K562 (cell line): ENCODE measurements around the gene GADD45B. TPM values are rescaled to one million over a fixed set of nuclear protein-coding genes. Genes with fewer than 3 reads are reported as not detected.

Experiments
- HDAC1 ChIP-seq, 2 experiments: fragments of 450-650 bp; IDR thresholded peaks; 2 replicates each; pipeline ENCODE4 v1.6.1; 2016 to 2017; ENCODE audit warnings: inconsistent platforms in 1 of 2, mild to moderate bottlenecking in 1 of 2, moderate library complexity in 1 of 2
- HMG20B ChIP-seq: fragments of 250-450 bp; sonication (Bioruptor Pico); IDR thresholded peaks from 2 replicates; pipeline ENCODE4 v1.5.0; 2021; ENCODE audit warnings: mild to moderate bottlenecking
- MNT ChIP-seq, 2 experiments: fragments of 450-650 bp; conservative IDR thresholded peaks; 2 replicates each; pipeline ENCODE4 v1.6.1; 2017; ENCODE audit warnings: mild to moderate bottlenecking in 2 of 2, moderate library complexity in 2 of 2
- PTBP1 ChIP-seq: fragments of 200-400 bp; formaldehyde crosslinking; IDR thresholded peaks from 2 replicates; pipeline ENCODE4 v1.6.1; 2017; ENCODE audit warnings: low read depth, low read length
- RFX7 ChIP-seq: fragments of 250-450 bp; sonication (Bioruptor Pico); IDR thresholded peaks from 2 replicates; pipeline ENCODE4 v1.5.1; 2021; ENCODE audit warnings: mild to moderate bottlenecking
- TEAD4 ChIP-seq, 2 experiments: sonication (generic) in 1 of 2; formaldehyde crosslinking in 1 of 2; IDR thresholded peaks; 2 replicates each; pipeline versions ENCODE4 v1.6.1 to v1.8.0; 2012 to 2022; ENCODE audit warnings: borderline replicate concordance in 1 of 2, inconsistent platforms in 1 of 2, low read length in 1 of 2, mild to moderate bottlenecking in 1 of 2, missing genetic modification reagents in 1 of 2
- TSC22D4 ChIP-seq: fragments of 450-650 bp; IDR thresholded peaks from 2 replicates; pipeline ENCODE4 v1.6.1; 2016; ENCODE audit warnings: missing genetic modification characterization, missing biosample characterization, control low read depth
- YY1 ChIP-seq, 3 experiments: IDR thresholded peaks; 2 replicates each; pipeline ENCODE4 v1.6.1; 2011; ENCODE audit warnings: low read length in 2 of 3, mild to moderate bottlenecking in 2 of 3, moderate library complexity in 2 of 3, borderline replicate concordance in 1 of 3, control low read depth in 1 of 3, low read depth in 1 of 3; ENCODE audit not compliant: insufficient read depth in 3 of 3, insufficient replicate concordance in 2 of 3, control insufficient read depth in 1 of 3, insufficient read length in 1 of 3; ENCODE audit errors: extremely low read depth in 1 of 3
- ZNF717 ChIP-seq: fragments of 250-450 bp; sonication (Bioruptor Pico); IDR thresholded peaks from 2 replicates; pipeline ENCODE4 v1.5.0; 2021
- ZNF740 ChIP-seq, 3 experiments: fragments of 200-800 bp in 1 of 3; sonication (Bioruptor generic) in 1 of 3; sonication (generic) in 1 of 3; formaldehyde crosslinking in 1 of 3; IDR thresholded peaks; 2 replicates each; pipeline versions ENCODE4 v1.6.1 to v1.8.0; 2016 to 2022; ENCODE audit warnings: mild to moderate bottlenecking in 2 of 3, missing compliant biosample characterization in 2 of 3, missing genetic modification characterization in 2 of 3, missing genetic modification reagents in 1 of 3
- polyA plus RNA-seq, 8 experiments: library from polyadenylated mRNA; depleted of rRNA in 4 of 8; stranded (reverse) in 5 of 8; unstranded in 3 of 8; fragments of >200 nt; fragmentation: Nextera tagmentation in 2 of 8; fragmentation: Illumina TruSeq in 1 of 8; extraction: Ambion mirVana in 2 of 8; extraction: Trizol in 1 of 8; gene quantifications; 2 replicates each; pipeline versions ENCODE4 v1.2.1 to v1.2.3, GENCODE V29; 2011 to 2014; ENCODE audit warnings: inconsistent platforms in 1 of 8, missing spikeins in 1 of 8
- total RNA-seq, 7 experiments: library from RNA; depleted of rRNA in 6 of 7; stranded (reverse); fragments of >200 nt in 6 of 7; fragmentation: Illumina TruSeq in 2 of 7; extraction: Trizol in 2 of 7; gene quantifications; 2 replicates each; pipeline versions ENCODE4 v1.2.1 to v1.2.3, GENCODE V29; 2011 to 2021; ENCODE audit warnings: low replicate concordance in 1 of 7
- TF ChIP-seq, protein P1 (sequence below): fragments of 450-650 bp; IDR thresholded peaks from 2 replicates; pipeline ENCODE4 v1.6.1; 2016; ENCODE audit warnings: mild to moderate bottlenecking, moderate library complexity

The GADD45B gene
- total and polyA plus RNA-seq, 9 of the 15 experiments (the other 6 are each of a cell fraction or from before 2014, with no cell fraction given) = 0.06 to 4.1 (median 2.1) TPM

GRCh38 chr19:2475018-2475701 lies 767 bp upstream of the GADD45B start (continued):
- TF ChIP-seq, protein P1, sequence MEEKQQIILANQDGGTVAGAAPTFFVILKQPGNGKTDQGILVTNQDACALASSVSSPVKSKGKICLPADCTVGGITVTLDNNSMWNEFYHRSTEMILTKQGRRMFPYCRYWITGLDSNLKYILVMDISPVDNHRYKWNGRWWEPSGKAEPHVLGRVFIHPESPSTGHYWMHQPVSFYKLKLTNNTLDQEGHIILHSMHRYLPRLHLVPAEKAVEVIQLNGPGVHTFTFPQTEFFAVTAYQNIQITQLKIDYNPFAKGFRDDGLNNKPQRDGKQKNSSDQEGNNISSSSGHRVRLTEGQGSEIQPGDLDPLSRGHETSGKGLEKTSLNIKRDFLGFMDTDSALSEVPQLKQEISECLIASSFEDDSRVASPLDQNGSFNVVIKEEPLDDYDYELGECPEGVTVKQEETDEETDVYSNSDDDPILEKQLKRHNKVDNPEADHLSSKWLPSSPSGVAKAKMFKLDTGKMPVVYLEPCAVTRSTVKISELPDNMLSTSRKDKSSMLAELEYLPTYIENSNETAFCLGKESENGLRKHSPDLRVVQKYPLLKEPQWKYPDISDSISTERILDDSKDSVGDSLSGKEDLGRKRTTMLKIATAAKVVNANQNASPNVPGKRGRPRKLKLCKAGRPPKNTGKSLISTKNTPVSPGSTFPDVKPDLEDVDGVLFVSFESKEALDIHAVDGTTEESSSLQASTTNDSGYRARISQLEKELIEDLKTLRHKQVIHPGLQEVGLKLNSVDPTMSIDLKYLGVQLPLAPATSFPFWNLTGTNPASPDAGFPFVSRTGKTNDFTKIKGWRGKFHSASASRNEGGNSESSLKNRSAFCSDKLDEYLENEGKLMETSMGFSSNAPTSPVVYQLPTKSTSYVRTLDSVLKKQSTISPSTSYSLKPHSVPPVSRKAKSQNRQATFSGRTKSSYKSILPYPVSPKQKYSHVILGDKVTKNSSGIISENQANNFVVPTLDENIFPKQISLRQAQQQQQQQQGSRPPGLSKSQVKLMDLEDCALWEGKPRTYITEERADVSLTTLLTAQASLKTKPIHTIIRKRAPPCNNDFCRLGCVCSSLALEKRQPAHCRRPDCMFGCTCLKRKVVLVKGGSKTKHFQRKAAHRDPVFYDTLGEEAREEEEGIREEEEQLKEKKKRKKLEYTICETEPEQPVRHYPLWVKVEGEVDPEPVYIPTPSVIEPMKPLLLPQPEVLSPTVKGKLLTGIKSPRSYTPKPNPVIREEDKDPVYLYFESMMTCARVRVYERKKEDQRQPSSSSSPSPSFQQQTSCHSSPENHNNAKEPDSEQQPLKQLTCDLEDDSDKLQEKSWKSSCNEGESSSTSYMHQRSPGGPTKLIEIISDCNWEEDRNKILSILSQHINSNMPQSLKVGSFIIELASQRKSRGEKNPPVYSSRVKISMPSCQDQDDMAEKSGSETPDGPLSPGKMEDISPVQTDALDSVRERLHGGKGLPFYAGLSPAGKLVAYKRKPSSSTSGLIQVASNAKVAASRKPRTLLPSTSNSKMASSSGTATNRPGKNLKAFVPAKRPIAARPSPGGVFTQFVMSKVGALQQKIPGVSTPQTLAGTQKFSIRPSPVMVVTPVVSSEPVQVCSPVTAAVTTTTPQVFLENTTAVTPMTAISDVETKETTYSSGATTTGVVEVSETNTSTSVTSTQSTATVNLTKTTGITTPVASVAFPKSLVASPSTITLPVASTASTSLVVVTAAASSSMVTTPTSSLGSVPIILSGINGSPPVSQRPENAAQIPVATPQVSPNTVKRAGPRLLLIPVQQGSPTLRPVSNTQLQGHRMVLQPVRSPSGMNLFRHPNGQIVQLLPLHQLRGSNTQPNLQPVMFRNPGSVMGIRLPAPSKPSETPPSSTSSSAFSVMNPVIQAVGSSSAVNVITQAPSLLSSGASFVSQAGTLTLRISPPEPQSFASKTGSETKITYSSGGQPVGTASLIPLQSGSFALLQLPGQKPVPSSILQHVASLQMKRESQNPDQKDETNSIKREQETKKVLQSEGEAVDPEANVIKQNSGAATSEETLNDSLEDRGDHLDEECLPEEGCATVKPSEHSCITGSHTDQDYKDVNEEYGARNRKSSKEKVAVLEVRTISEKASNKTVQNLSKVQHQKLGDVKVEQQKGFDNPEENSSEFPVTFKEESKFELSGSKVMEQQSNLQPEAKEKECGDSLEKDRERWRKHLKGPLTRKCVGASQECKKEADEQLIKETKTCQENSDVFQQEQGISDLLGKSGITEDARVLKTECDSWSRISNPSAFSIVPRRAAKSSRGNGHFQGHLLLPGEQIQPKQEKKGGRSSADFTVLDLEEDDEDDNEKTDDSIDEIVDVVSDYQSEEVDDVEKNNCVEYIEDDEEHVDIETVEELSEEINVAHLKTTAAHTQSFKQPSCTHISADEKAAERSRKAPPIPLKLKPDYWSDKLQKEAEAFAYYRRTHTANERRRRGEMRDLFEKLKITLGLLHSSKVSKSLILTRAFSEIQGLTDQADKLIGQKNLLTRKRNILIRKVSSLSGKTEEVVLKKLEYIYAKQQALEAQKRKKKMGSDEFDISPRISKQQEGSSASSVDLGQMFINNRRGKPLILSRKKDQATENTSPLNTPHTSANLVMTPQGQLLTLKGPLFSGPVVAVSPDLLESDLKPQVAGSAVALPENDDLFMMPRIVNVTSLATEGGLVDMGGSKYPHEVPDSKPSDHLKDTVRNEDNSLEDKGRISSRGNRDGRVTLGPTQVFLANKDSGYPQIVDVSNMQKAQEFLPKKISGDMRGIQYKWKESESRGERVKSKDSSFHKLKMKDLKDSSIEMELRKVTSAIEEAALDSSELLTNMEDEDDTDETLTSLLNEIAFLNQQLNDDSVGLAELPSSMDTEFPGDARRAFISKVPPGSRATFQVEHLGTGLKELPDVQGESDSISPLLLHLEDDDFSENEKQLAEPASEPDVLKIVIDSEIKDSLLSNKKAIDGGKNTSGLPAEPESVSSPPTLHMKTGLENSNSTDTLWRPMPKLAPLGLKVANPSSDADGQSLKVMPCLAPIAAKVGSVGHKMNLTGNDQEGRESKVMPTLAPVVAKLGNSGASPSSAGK = peak; percentile 55
- TF ChIP-seq YY1 (IDR thresholded peaks at IDR 0.05; ENCODE audit: borderline replicate concordance in 1 of 3, control insufficient read depth in 1 of 3, extremely low read depth in 1 of 3, insufficient read depth in 3 of 3, insufficient read length in 1 of 3, insufficient replicate concordance in 2 of 3, low read depth in 1 of 3, low read length in 2 of 3) (peak in 1 of 3 experiments; percentile 35), ZNF740 (CRISPR knock-in tag; IDR thresholded peaks at IDR 0.05) (peak; percentile 67; the same call in 1 of the 2 replicates), ZNF740 (tag; IDR thresholded peaks at IDR 0.05) (no peak), TSC22D4 (tag) (no peak), PTBP1 (peak; percentile 82; the same call in 1 of the 2 replicates), TEAD4 (IDR thresholded peaks at IDR 0.05; ENCODE audit: low read length) (no peak), TEAD4 (CRISPR knock-in tag; IDR thresholded peaks at IDR 0.05; ENCODE audit: borderline replicate concordance) (no peak), RFX7 (CRISPR knock-in tag) (no peak), HMG20B (no peak), ZNF717 (no peak), HDAC1 (IDR thresholded peaks at IDR 0.05) (peak in 1 of 2 experiments; percentile 13; a peak in 1 of 4 replicates), MNT (conservative IDR thresholded peaks at IDR 0.05) (peak; percentile 42 to 60)
